ENCODE results near the gene SLC13A5.

Gene SLC13A5

GRCh38 chr17:6711681-6712057 is 1.5 kb downstream of the SLC13A5 start:
- TF ChIP-seq, protein P1, sequence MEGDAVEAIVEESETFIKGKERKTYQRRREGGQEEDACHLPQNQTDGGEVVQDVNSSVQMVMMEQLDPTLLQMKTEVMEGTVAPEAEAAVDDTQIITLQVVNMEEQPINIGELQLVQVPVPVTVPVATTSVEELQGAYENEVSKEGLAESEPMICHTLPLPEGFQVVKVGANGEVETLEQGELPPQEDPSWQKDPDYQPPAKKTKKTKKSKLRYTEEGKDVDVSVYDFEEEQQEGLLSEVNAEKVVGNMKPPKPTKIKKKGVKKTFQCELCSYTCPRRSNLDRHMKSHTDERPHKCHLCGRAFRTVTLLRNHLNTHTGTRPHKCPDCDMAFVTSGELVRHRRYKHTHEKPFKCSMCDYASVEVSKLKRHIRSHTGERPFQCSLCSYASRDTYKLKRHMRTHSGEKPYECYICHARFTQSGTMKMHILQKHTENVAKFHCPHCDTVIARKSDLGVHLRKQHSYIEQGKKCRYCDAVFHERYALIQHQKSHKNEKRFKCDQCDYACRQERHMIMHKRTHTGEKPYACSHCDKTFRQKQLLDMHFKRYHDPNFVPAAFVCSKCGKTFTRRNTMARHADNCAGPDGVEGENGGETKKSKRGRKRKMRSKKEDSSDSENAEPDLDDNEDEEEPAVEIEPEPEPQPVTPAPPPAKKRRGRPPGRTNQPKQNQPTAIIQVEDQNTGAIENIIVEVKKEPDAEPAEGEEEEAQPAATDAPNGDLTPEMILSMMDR (IDR thresholded peaks at IDR 0.05; ENCODE audit: control insufficient read depth, extremely low read depth, insufficient read depth), result no peak
- no peak overlapping the region for H3K4me3 ChIP-seq (ENCODE audit: low read depth, low read length)
- no peak for DNase-seq (ENCODE audit: low read depth)

DNA sequence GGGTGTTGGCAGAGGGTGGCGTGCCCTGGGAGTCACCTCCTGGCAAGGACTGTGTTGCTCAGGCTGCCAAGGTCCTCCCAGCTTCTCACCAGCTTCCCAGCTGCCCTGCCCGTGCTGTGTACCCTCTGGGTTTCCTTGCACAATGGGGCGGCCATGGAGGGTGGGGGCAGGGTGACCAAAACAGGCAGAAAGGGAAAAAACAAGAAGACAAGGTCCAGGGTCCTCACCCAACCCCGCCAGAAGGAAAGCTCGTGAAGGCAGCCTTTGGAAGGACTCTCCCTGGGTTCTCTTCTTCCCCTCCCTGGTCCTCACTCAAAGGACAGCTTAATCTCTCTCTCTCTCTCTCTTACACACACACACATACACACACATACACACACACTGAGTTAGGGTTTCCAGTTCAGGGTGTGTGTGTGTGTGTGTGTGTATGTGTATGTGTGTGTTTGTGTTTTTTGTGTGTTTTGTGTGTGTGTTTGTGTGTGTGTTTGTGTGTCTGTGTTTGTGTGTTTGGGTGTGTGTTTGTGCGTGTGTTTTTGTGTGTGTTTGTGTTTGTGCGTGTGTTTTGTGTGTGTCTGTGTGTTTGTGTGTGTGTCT is 2.0 kb downstream of the SLC13A5 start:
- TF ChIP-seq, protein P1 (IDR thresholded peaks at IDR 0.05; ENCODE audit: control insufficient read depth, extremely low read depth, insufficient read depth), result no peak
- no peak overlapping the region for H3K4me3 ChIP-seq (ENCODE audit: low read depth, low read length)
- DNase-seq (ENCODE audit: low read depth), result no peak

GRCh38 chr17:6710317-6710716 is 2.9 kb downstream of the SLC13A5 start:
- DNase-seq (ENCODE audit: low read depth), result no peak
- TF ChIP-seq, protein P1 (IDR thresholded peaks at IDR 0.05; ENCODE audit: control insufficient read depth, extremely low read depth, insufficient read depth), result peak; percentile 26; the same call in 1 of the 2 replicates
- H3K4me3 ChIP-seq (ENCODE audit: low read depth, low read length), result no peak overlapping the region

DNA sequence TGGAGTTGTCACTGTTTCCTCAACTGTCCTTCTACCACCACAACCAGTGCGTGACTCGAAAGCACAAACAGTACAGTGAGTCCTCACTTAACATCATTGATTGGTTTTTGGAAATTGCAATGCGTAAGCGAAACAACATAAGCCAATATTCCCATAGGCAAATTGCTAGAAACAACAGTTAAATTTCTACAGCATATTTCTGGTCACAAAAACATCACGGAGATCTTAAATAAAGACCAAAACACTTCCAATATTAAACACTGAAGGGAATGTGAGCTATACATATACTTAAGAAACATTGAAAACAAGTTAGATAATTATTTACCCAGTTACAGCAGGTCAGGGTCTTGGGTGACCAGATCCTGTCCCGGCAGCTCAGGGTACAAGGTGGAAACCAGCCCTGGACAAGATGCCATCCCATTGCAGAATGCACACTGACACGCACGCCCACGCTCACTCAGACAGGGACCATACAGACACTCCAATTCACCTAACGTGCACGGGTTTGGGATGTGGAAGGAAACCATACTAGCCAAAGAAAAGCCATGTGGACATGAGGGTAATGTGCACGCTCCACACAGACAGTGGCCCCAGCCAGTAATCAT is 4.7 kb downstream of the SLC13A5 start:
- no peak overlapping the region for H3K4me3 ChIP-seq (ENCODE audit: low read depth, low read length)
- no peak for DNase-seq (ENCODE audit: low read depth)
- TF ChIP-seq, protein P1 (IDR thresholded peaks at IDR 0.05; ENCODE audit: control insufficient read depth, extremely low read depth, insufficient read depth), result no peak

- no peak overlapping the region for H3K4me3 ChIP-seq (ENCODE audit: low read depth, low read length)
- TF ChIP-seq, protein P1 (IDR thresholded peaks at IDR 0.05; ENCODE audit: control insufficient read depth, extremely low read depth, insufficient read depth), result no peak
- DNase-seq (ENCODE audit: low read depth), result no peak
Measured at GRCh38 chr17:6706996-6707395, 6.2 kb downstream of the SLC13A5 start.

GRCh38 chr17:6706499-6706898 is 6.7 kb downstream of the SLC13A5 start:
- H3K4me3 ChIP-seq (ENCODE audit: low read depth, low read length), result no peak overlapping the region
- TF ChIP-seq, protein P1 (IDR thresholded peaks at IDR 0.05; ENCODE audit: control insufficient read depth, extremely low read depth, insufficient read depth), result no peak
- no peak for DNase-seq (ENCODE audit: low read depth)

All from LNCaP clone FGC (cell line).